Measurements from ENCODE around the gene LRRC37B. TPM values are rescaled to one million over a fixed set of nuclear protein-coding genes. Genes with fewer than 3 reads are reported as not detected.
"Not testable (repeated sequence)": the region's sequence is repeated elsewhere in the genome, so short reads cannot be mapped to it uniquely, and the experiment has no call there.

LRRC37B gene
- total RNA-seq, 1 donor from 2014 or later = 23.4 TPM

- no peaks in the 10 kb centered on the region for H3K36me3 Mint-ChIP-seq (ENCODE audit: unreplicated experiment)
- H3K9me3 Mint-ChIP-seq (ENCODE audit: unreplicated experiment) = no peaks in the 10 kb centered on the region
- no peak overlapping the region for H3K4me3 Mint-ChIP-seq (ENCODE audit: unreplicated experiment)
- H3K4me1 Mint-ChIP-seq (ENCODE audit: low read depth, unreplicated experiment) = no peaks in the 10 kb centered on the region
- no peak for TF ChIP-seq CTCF (IDR thresholded peaks at IDR 0.05; ENCODE audit: partially characterized antibody, unreplicated experiment)
- no peaks in the 10 kb centered on the region for H3K27me3 Mint-ChIP-seq (ENCODE audit: unreplicated experiment)
- no peak for DNase-seq
- no peak overlapping the region for H3K27ac Mint-ChIP-seq (ENCODE audit: unreplicated experiment)
These were observed 26.0 kb downstream of the LRRC37B start for GRCh38 chr17:32033223-32033622.

GRCh38 chr17:32033812-32034211 is 26.6 kb downstream of the LRRC37B start:
- not testable (repeated sequence) for H3K4me3 Mint-ChIP-seq (ENCODE audit: unreplicated experiment); DNase-seq; H3K9me3 Mint-ChIP-seq (ENCODE audit: unreplicated experiment); H3K27me3 Mint-ChIP-seq (ENCODE audit: unreplicated experiment); H3K27ac Mint-ChIP-seq (ENCODE audit: unreplicated experiment); H3K36me3 Mint-ChIP-seq (ENCODE audit: unreplicated experiment); H3K4me1 Mint-ChIP-seq (ENCODE audit: low read depth, unreplicated experiment)

GRCh38 chr17:32040246-32040645 is 33.1 kb downstream of the LRRC37B start:
- H3K36me3 Mint-ChIP-seq (ENCODE audit: unreplicated experiment); H3K4me1 Mint-ChIP-seq (ENCODE audit: low read depth, unreplicated experiment); H3K27ac Mint-ChIP-seq (ENCODE audit: unreplicated experiment); H3K27me3 Mint-ChIP-seq (ENCODE audit: unreplicated experiment); H3K4me3 Mint-ChIP-seq (ENCODE audit: unreplicated experiment); H3K9me3 Mint-ChIP-seq (ENCODE audit: unreplicated experiment); DNase-seq: not testable (repeated sequence)

GRCh38 chr17:32041306-32041875 is 34.2 kb downstream of the LRRC37B start:
- DNase-seq; H3K27me3 Mint-ChIP-seq (ENCODE audit: unreplicated experiment); H3K9me3 Mint-ChIP-seq (ENCODE audit: unreplicated experiment); H3K4me1 Mint-ChIP-seq (ENCODE audit: low read depth, unreplicated experiment); H3K4me3 Mint-ChIP-seq (ENCODE audit: unreplicated experiment); H3K36me3 Mint-ChIP-seq (ENCODE audit: unreplicated experiment); H3K27ac Mint-ChIP-seq (ENCODE audit: unreplicated experiment): not testable (repeated sequence)

- H3K27ac Mint-ChIP-seq (ENCODE audit: unreplicated experiment); H3K27me3 Mint-ChIP-seq (ENCODE audit: unreplicated experiment); H3K9me3 Mint-ChIP-seq (ENCODE audit: unreplicated experiment); H3K4me3 Mint-ChIP-seq (ENCODE audit: unreplicated experiment); H3K4me1 Mint-ChIP-seq (ENCODE audit: low read depth, unreplicated experiment); DNase-seq; H3K36me3 Mint-ChIP-seq (ENCODE audit: unreplicated experiment): not testable (repeated sequence)
These were observed 35.1 kb downstream of the LRRC37B start for GRCh38 chr17:32042266-32042665.

- not testable (repeated sequence) for H3K36me3 Mint-ChIP-seq (ENCODE audit: unreplicated experiment); H3K4me3 Mint-ChIP-seq (ENCODE audit: unreplicated experiment); H3K9me3 Mint-ChIP-seq (ENCODE audit: unreplicated experiment); H3K27ac Mint-ChIP-seq (ENCODE audit: unreplicated experiment); H3K4me1 Mint-ChIP-seq (ENCODE audit: low read depth, unreplicated experiment); H3K27me3 Mint-ChIP-seq (ENCODE audit: unreplicated experiment); DNase-seq
These were observed 38.4 kb downstream of the LRRC37B start for GRCh38 chr17:32045611-32046010.

GRCh38 chr17:32047663-32048062 is 40.5 kb downstream of the LRRC37B start:
- DNase-seq; H3K27ac Mint-ChIP-seq (ENCODE audit: unreplicated experiment); H3K4me3 Mint-ChIP-seq (ENCODE audit: unreplicated experiment); H3K4me1 Mint-ChIP-seq (ENCODE audit: low read depth, unreplicated experiment); H3K27me3 Mint-ChIP-seq (ENCODE audit: unreplicated experiment); H3K9me3 Mint-ChIP-seq (ENCODE audit: unreplicated experiment); H3K36me3 Mint-ChIP-seq (ENCODE audit: unreplicated experiment): not testable (repeated sequence)

GRCh38 chr17:32054985-32055384 is 47.8 kb downstream of the LRRC37B start:
- H3K9me3 Mint-ChIP-seq (ENCODE audit: unreplicated experiment); H3K27ac Mint-ChIP-seq (ENCODE audit: unreplicated experiment); H3K36me3 Mint-ChIP-seq (ENCODE audit: unreplicated experiment); H3K4me1 Mint-ChIP-seq (ENCODE audit: low read depth, unreplicated experiment); H3K4me3 Mint-ChIP-seq (ENCODE audit: unreplicated experiment); DNase-seq; H3K27me3 Mint-ChIP-seq (ENCODE audit: unreplicated experiment): not testable (repeated sequence)

- H3K36me3 Mint-ChIP-seq (ENCODE audit: unreplicated experiment); H3K27me3 Mint-ChIP-seq (ENCODE audit: unreplicated experiment); DNase-seq; H3K4me3 Mint-ChIP-seq (ENCODE audit: unreplicated experiment); H3K27ac Mint-ChIP-seq (ENCODE audit: unreplicated experiment); H3K4me1 Mint-ChIP-seq (ENCODE audit: low read depth, unreplicated experiment); H3K9me3 Mint-ChIP-seq (ENCODE audit: unreplicated experiment): not testable (repeated sequence)
These were observed 48.2 kb downstream of the LRRC37B start for GRCh38 chr17:32055425-32055824.

- H3K9me3 Mint-ChIP-seq (ENCODE audit: unreplicated experiment); H3K27ac Mint-ChIP-seq (ENCODE audit: unreplicated experiment); H3K4me1 Mint-ChIP-seq (ENCODE audit: low read depth, unreplicated experiment); H3K4me3 Mint-ChIP-seq (ENCODE audit: unreplicated experiment); H3K36me3 Mint-ChIP-seq (ENCODE audit: unreplicated experiment); H3K27me3 Mint-ChIP-seq (ENCODE audit: unreplicated experiment); DNase-seq: not testable (repeated sequence)
These were observed 49.3 kb downstream of the LRRC37B start for GRCh38 chr17:32056500-32056899.

GRCh38 chr17:32057460-32058105 is 50.4 kb downstream of the LRRC37B start:
- not testable (repeated sequence) for H3K4me1 Mint-ChIP-seq (ENCODE audit: low read depth, unreplicated experiment); H3K4me3 Mint-ChIP-seq (ENCODE audit: unreplicated experiment); DNase-seq; H3K36me3 Mint-ChIP-seq (ENCODE audit: unreplicated experiment); H3K9me3 Mint-ChIP-seq (ENCODE audit: unreplicated experiment); H3K27ac Mint-ChIP-seq (ENCODE audit: unreplicated experiment); H3K27me3 Mint-ChIP-seq (ENCODE audit: unreplicated experiment)

GRCh38 chr17:32060695-32061094 is 53.5 kb downstream of the LRRC37B start:
- not testable (repeated sequence) for H3K27ac Mint-ChIP-seq (ENCODE audit: unreplicated experiment); H3K27me3 Mint-ChIP-seq (ENCODE audit: unreplicated experiment); H3K4me3 Mint-ChIP-seq (ENCODE audit: unreplicated experiment); H3K9me3 Mint-ChIP-seq (ENCODE audit: unreplicated experiment); DNase-seq; H3K36me3 Mint-ChIP-seq (ENCODE audit: unreplicated experiment); H3K4me1 Mint-ChIP-seq (ENCODE audit: low read depth, unreplicated experiment)
